ENCODE measurements around the gene POLR1E. TPM values are rescaled to one million over a fixed set of nuclear protein-coding genes. Genes with fewer than 3 reads are reported as not detected.

Gene POLR1E
- total RNA-seq, 1 experiment from 2014 or later, result 31.4 TPM

- TF ChIP-seq STAT6 (CRISPR knock-in tag; conservative IDR thresholded peaks at IDR 0.05; ENCODE audit: low read depth), result no peak
- no peak for TF ChIP-seq JAZF1 (CRISPR knock-in tag; IDR thresholded peaks at IDR 0.05)
- TF ChIP-seq CDX4 (CRISPR knock-in tag; IDR thresholded peaks at IDR 0.05; ENCODE audit: borderline replicate concordance), result no peak
- no peak for TF ChIP-seq TCF7 (CRISPR knock-in tag; IDR thresholded peaks at IDR 0.05; ENCODE audit: low read depth)
- no peak for TF ChIP-seq HMGA2 (CRISPR knock-in tag; IDR thresholded peaks at IDR 0.05)
- TF ChIP-seq, protein P1, sequence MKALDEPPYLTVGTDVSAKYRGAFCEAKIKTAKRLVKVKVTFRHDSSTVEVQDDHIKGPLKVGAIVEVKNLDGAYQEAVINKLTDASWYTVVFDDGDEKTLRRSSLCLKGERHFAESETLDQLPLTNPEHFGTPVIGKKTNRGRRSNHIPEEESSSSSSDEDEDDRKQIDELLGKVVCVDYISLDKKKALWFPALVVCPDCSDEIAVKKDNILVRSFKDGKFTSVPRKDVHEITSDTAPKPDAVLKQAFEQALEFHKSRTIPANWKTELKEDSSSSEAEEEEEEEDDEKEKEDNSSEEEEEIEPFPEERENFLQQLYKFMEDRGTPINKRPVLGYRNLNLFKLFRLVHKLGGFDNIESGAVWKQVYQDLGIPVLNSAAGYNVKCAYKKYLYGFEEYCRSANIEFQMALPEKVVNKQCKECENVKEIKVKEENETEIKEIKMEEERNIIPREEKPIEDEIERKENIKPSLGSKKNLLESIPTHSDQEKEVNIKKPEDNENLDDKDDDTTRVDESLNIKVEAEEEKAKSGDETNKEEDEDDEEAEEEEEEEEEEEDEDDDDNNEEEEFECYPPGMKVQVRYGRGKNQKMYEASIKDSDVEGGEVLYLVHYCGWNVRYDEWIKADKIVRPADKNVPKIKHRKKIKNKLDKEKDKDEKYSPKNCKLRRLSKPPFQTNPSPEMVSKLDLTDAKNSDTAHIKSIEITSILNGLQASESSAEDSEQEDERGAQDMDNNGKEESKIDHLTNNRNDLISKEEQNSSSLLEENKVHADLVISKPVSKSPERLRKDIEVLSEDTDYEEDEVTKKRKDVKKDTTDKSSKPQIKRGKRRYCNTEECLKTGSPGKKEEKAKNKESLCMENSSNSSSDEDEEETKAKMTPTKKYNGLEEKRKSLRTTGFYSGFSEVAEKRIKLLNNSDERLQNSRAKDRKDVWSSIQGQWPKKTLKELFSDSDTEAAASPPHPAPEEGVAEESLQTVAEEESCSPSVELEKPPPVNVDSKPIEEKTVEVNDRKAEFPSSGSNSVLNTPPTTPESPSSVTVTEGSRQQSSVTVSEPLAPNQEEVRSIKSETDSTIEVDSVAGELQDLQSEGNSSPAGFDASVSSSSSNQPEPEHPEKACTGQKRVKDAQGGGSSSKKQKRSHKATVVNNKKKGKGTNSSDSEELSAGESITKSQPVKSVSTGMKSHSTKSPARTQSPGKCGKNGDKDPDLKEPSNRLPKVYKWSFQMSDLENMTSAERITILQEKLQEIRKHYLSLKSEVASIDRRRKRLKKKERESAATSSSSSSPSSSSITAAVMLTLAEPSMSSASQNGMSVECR (CRISPR knock-in tag; IDR thresholded peaks at IDR 0.05; ENCODE audit: borderline replicate concordance), result no peak
- peak; percentile 89 for TF ChIP-seq ZNF121 (CRISPR knock-in tag; IDR thresholded peaks at IDR 0.05)
- POLR2A ChIA-PET, result no interaction called here
- H3K27ac Mint-ChIP-seq, result no peak overlapping the region
- H3K4me3 Mint-ChIP-seq, result no peak overlapping the region
- CTCF ChIA-PET, result no interaction called here
- no peak for ATAC-seq
- H3K36me3 Mint-ChIP-seq, result peaks cover 72% of the 10 kb centered on the region
- peaks cover 27% of the 10 kb centered on the region for H3K4me1 Mint-ChIP-seq
- H3K9me3 Mint-ChIP-seq, result no peaks in the 10 kb centered on the region
- DNase-seq (ENCODE audit: low spot score), result no peak
- H3K27me3 Mint-ChIP-seq (ENCODE audit: low read depth), result no peaks in the 10 kb centered on the region
Measured at GRCh38 chr9:37437010-37437409, 48.7 kb upstream of the POLR1E start.

DNA sequence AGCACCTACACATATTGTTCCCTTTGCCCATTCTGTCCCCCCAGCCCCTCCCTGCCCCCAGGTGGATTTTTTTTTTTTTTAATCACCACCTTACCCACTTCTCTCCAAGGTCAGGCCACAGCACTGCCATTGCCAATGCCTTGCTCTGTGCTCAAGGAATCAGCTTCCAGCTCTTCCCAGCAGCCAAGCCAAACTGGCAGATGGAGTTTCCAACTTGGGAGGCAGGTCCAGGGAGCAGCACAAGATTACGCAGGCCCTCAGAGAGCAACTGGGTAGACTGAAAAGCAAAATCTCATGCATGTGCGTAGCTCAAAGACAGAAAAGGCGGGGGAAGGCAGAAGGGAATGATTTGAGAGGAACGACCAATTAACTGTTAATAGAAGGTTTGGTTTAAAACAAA lies 48.1 kb upstream of the POLR1E start:
- no peak for TF ChIP-seq ATF6 (CRISPR knock-in tag; IDR thresholded peaks at IDR 0.05)
- TF ChIP-seq ZNF263 (CRISPR knock-in tag; IDR thresholded peaks at IDR 0.05; ENCODE audit: low read depth), result no peak
- TF ChIP-seq, protein P1 (CRISPR knock-in tag; IDR thresholded peaks at IDR 0.05; ENCODE audit: borderline replicate concordance), result no peak
- TF ChIP-seq ZNF423 (CRISPR knock-in tag; IDR thresholded peaks at IDR 0.05), result no peak
- no peak for TF ChIP-seq KAT7 (CRISPR knock-in tag; IDR thresholded peaks at IDR 0.05; ENCODE audit: borderline replicate concordance)
- peaks cover 27% of the 10 kb centered on the region for H3K4me1 Mint-ChIP-seq
- CTCF ChIA-PET, result no interaction called here
- H3K27ac Mint-ChIP-seq, result peak overlapping the region; percentile 74
- no peak for DNase-seq (ENCODE audit: low spot score)
- no peak overlapping the region for H3K4me3 Mint-ChIP-seq
- no peaks in the 10 kb centered on the region for H3K27me3 Mint-ChIP-seq (ENCODE audit: low read depth)
- H3K9me3 Mint-ChIP-seq, result no peaks in the 10 kb centered on the region
- no peak for ATAC-seq
- H3K36me3 Mint-ChIP-seq, result peaks cover 74% of the 10 kb centered on the region
- POLR2A ChIA-PET, result interaction anchor here (0.7 kb wide), 1 partner anchor 11 kb away, joined by 6 read pairs; no protein-coding TSS in a partner anchor

Measured in WTC11 (cell line).